Chondrocyte (in vitro differentiated cells): Measurements from ENCODE around the gene RAB3GAP2. TPM values are rescaled to one million over a fixed set of nuclear protein-coding genes. Genes with fewer than 3 reads are reported as not detected.

ENCODE experiments used
- DNase-seq: peaks from one replicate; pipeline ENCODE4 v3.0.0; 2021; ENCODE audit warnings: mixed read lengths, low spot score
- H3K27ac Mint-ChIP-seq: one replicate; pipeline ENCODE4 v1.8.0; 2021; ENCODE audit warnings: mild to moderate bottlenecking, moderate library complexity, mixed read lengths; ENCODE audit not compliant: unreplicated experiment
- H3K27me3 Mint-ChIP-seq: 2 replicates; pipeline ENCODE4 v1.8.0; 2021; ENCODE audit warnings: low read depth, mixed read lengths
- H3K36me3 Mint-ChIP-seq: 2 replicates; pipeline ENCODE4 v1.8.0; 2021; ENCODE audit warnings: low read depth, mixed read lengths
- H3K4me1 Mint-ChIP-seq: 2 replicates; pipeline ENCODE4 v1.8.0; 2021; ENCODE audit warnings: low read depth, mild to moderate bottlenecking, mixed read lengths
- H3K4me3 Mint-ChIP-seq: one replicate; pipeline ENCODE4 v1.8.0; 2021; ENCODE audit warnings: mild to moderate bottlenecking, moderate library complexity, mixed read lengths; ENCODE audit not compliant: unreplicated experiment
- H3K9me3 Mint-ChIP-seq: 2 replicates; pipeline ENCODE4 v1.8.0; 2021; ENCODE audit warnings: low read depth, mixed read lengths
- CTCF ChIP-seq: fragments of 200-600 bp; sonication (generic); IDR thresholded peaks from 2 replicates; pipeline ENCODE4 v1.5.0; 2021; ENCODE audit warnings: antibody characterized with exemption, mild to moderate bottlenecking, moderate library complexity
- total RNA-seq: library from RNA; stranded (reverse); gene quantifications from 3 replicates; pipeline ENCODE4 v1.2.1, GENCODE V29; 2021

Gene RAB3GAP2
- total RNA-seq, 1 donor from 2014 or later = 47.5 TPM

- Mint-ChIP-seq H3K4me3 (no peak overlapping the region), H3K27me3 (no peaks in the 10 kb centered on the region), H3K36me3 (peaks cover 29% of the 10 kb centered on the region), H3K9me3 (no peaks in the 10 kb centered on the region), H3K4me1 (peaks cover 8% of the 10 kb centered on the region), H3K27ac (no peak overlapping the region)
- no peak for TF ChIP-seq CTCF
- DNase-seq = no peak
These were observed 136.5 kb downstream of the RAB3GAP2 start for GRCh38 chr1:220135755-220136154.

- H3K27me3 Mint-ChIP-seq = no peaks in the 10 kb centered on the region
- peaks cover 5% of the 10 kb centered on the region for H3K9me3 Mint-ChIP-seq
- no peak for DNase-seq
- H3K4me1 Mint-ChIP-seq = peaks cover 2% of the 10 kb centered on the region
- no peak overlapping the region for H3K27ac Mint-ChIP-seq
- no peak overlapping the region for H3K4me3 Mint-ChIP-seq
- no peak for TF ChIP-seq CTCF
- H3K36me3 Mint-ChIP-seq = peaks cover 27% of the 10 kb centered on the region
These were observed 142.6 kb downstream of the RAB3GAP2 start for GRCh38 chr1:220129479-220130210.

GRCh38 chr1:220127076-220127475 is 145.2 kb downstream of the RAB3GAP2 start:
- Mint-ChIP-seq H3K9me3 (peaks cover 5% of the 10 kb centered on the region), H3K36me3 (peaks cover 16% of the 10 kb centered on the region), H3K4me1 (peaks cover 11% of the 10 kb centered on the region), H3K27ac (no peak overlapping the region), H3K4me3 (no peak overlapping the region), H3K27me3 (no peaks in the 10 kb centered on the region)
- TF ChIP-seq CTCF = no peak
- DNase-seq = no peak

GRCh38 chr1:220124542-220124941 is 147.7 kb downstream of the RAB3GAP2 start:
- DNase-seq = no peak
- Mint-ChIP-seq H3K9me3 (peaks cover 3% of the 10 kb centered on the region), H3K27ac (peak overlapping the region; percentile 72), H3K4me1 (peaks cover 12% of the 10 kb centered on the region), H3K4me3 (no peak overlapping the region), H3K27me3 (no peaks in the 10 kb centered on the region), H3K36me3 (peaks cover 7% of the 10 kb centered on the region)
- TF ChIP-seq CTCF = no peak

- Mint-ChIP-seq H3K27ac (no peak overlapping the region), H3K27me3 (no peaks in the 10 kb centered on the region), H3K9me3 (no peaks in the 10 kb centered on the region), H3K4me3 (no peak overlapping the region), H3K4me1 (peaks cover 12% of the 10 kb centered on the region), H3K36me3 (peaks cover 3% of the 10 kb centered on the region)
- DNase-seq = no peak
- peak; percentile 67 for TF ChIP-seq CTCF
These were observed 148.4 kb downstream of the RAB3GAP2 start for GRCh38 chr1:220123889-220124288.
